Astrocyte of the hippocampus (primary cell): ENCODE results near the gene SYT15.
"Not testable (repeated sequence)": the region's sequence is repeated elsewhere in the genome, so short reads cannot be mapped to it uniquely, and the experiment has no call there.

Experiments
- DNase-seq: peaks from one replicate; pipeline ENCODE4 v3.0.0; 2011; ENCODE audit warnings: low read depth, low spot score

SYT15 gene

DNA sequence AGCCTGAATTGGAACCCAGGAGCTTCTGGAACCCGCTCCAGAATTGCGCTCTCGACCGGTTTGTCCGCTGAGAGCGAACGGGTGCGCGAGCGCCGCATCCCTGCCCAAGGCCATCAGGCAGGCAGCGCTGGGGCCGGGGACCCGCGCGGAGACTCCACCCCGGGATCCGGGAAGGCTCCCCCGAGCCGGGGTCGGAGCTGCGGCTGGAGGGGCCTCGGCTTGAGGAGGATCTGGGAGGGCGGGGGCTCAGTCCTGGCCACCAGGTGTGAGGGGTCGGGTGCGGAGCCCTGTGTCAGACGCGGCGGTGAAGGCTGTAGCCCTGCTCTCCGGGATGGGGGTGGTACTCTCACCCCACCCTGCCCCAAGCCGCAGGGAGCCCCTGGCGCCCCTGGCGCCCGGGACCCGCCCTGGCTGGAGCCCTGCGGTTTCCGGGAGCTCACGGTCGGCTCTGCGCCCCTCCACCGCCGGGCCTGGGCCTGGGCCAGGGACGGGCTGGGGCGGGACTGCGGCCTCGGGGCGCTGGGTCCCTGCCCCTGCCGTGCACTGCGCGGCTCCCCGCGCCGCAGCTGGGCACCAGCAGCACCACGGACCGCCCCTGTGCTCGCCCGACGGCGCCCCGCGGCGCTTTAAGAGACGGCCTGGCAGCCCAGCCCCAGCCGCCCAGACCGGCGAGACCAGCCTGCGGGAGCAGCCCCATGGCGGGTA, at the start of gene SYT15:
Gene SYT15, plus strand, starts transcription at position 655 of the 705 bp plus-strand sequence. Its CDS starts 41 bp downstream, at position 696.
- DNase-seq, result not testable (repeated sequence)

DNA sequence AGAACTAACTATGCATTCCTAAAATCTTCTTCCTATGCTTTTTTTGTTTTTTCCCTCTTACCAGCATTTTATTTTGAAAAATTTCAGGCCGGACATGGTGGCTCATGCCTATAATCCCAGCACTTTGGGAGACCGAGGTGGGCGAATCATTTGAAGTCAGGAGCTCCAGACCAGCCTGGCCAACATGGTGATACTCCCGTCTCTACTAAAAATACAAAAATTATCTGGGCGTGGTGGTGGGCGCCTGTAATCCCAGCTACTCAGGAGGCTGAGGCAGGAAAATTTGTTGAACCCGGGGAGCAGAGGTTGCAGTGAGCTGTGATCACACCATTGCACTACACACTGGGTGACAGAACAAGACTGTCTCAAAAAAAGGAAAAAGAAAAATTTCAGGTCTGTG, 49.2 kb upstream of the SYT15 start:
- DNase-seq, result not testable (repeated sequence)

DNA sequence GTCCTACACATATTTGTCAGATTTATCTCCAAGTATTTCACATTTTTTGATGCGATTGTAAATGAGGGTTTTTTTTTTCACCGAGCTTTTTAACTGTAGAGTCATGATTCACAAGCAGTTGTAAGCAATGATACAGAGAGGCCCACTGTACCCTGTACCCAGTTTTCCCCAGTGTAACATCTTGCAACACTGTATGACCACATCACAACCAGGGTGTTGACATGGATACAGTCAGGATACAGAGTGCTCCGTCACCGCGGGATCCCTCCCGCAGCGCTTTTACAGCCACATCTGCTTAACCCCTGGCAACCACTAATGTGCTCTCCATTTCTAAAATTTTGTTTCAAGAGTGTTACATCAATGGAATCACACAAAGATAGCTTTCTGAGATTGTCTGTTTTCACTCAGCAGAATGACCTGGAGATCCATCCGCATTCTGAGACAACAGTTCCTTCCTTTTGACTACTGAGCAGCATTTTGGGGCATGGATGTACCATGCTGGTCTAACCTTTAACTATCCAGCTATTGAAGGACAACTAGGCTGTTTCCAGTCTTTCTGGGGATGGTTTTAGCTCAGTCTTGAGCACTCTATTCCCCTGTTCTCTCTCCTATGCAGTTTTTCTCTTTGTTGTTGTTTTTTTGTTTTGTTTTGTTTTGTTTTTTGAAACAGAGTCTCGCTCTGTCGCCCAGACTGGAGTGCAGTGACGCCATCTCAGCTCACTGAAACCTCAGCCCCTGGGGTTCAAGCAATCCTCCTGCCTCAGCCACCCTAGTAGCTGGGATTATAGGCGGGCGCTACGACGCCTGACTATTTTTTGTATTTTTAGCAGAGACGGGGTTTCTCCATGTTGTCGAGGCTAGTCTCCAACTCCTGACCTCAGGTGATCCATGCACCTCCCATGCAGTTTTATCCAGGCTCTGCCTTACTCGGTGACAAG, 48.4 kb upstream of the SYT15 start:
- no peak for DNase-seq

DNA sequence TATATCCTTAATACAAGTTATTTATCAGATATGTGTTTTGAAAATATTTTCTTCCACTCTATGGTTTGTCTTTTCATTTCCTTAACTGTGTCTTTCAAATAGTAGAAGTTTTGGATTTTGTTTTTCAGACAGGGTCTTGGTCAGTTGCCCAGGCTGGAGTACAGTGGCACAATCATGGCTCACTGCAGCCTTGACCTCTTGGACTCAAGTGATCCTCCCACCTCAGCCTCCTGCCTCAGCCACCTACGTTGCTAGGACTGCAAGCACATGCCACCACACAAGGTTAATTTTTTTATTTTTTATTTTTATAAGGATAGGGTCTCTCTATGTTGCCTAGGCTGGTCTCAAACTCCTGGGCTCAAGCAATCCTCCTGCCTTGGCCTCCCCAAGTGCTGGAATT, 46.7 kb upstream of the SYT15 start:
- not testable (repeated sequence) for DNase-seq

DNA sequence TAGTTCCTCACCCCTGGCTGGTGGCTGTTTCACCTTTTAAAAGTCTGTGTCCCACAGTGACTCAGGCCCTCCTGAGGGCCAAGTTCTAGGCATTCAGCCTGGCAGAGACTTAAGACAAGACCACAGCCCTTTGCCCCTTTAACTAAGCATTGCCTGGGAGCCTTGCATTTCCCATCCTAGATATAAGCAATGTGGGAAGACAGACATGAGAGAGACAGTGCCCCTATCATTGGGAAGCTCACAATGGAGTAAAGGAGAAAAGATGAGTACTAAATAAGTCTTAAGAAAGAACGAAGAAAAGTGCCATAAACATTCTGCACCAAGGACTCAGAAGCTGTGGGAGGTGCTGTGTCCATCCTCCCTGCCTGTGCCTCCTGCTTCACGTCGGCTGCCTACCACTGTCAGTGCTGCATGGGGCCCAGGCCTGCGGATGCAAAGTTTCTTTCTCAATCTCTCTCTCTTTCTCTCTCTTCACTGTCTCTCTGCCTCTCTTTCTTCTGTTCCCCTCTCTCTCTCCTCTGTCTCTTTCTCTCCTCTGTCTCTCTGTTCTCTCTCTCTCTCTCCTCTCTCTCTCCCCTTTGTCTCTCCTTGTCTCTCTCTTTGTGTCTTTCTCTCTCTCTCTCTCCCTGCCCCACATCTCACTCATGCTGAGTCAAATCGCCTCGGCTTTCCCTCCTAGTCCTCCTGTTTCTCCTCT, 44.0 kb upstream of the SYT15 start:
- no peak for DNase-seq

DNA sequence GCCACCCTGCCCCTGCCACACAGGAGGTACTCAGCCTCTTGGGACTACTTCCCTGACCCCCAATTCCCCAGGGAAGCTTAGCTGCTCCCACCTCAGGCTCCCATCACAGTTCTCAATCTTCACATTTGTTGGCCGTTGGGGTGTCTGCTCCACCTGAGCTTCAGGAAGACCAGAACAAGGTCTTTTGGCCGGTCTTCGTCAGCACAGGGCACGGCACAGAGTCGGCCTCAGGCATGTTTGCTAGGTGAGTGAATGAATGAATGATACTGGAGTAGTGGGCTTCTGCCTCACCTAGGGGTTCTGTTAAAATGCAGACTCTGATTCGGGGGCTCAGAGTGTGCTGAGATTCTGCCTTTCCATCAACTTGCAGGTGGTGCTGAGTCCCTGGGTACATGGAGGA, 42.8 kb upstream of the SYT15 start:
- DNase-seq, result no peak

DNA sequence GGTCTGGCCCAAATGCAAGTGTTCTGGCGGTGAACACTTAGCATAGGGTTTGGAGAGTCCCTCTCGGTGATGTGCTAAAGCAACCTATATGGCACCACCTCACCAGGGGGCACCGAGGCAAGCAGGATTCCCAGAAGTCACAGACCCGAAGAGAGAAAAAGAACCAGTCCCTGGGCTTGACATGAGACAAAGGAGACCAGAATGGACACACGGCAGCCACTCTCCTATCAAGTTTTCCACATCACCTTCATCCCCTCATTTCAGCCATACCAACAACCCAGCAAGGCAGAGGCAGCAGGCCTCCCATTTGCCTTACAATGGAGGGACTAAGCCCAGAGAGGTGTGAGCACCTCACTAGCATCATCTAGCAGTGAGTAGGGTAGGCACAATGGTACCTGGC, 42.1 kb upstream of the SYT15 start:
- DNase-seq, result no peak

DNA sequence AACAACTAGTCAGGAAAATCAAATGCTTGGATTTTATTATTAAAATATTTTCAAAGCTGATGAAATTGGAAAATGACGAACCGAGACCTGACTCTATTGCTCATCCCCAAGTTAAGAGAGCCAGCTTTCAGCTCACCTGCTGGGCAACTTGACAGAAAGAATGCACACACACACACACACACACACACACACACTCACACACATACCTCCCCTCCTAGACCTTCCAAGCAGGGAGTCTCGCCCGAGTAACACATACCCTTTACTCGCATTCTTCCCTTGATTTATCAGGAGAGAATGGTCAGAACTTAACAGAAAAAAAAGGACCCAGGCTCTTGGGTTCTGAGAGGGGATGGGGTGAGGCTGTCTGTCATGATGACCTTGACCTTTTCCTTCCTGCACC, 41.6 kb upstream of the SYT15 start:
- no peak for DNase-seq

DNA sequence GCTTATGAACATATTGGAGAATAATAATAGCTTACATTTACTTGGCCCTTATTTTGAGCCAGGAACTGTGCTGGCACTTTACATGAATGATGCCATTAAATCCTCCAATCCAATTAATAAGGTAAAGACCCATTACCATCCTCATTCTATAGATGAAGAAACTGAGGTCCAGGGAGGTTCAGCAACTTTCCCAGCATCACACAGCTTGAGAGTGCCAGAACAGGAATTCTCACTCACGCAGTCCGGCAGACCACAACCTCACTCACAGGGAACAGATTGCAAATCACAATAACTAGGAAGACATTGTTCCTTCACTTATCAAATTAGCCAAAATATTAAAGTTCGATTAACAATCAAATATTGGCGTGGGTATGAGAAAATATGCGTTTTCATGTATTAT, 40.8 kb upstream of the SYT15 start:
- no peak for DNase-seq

DNA sequence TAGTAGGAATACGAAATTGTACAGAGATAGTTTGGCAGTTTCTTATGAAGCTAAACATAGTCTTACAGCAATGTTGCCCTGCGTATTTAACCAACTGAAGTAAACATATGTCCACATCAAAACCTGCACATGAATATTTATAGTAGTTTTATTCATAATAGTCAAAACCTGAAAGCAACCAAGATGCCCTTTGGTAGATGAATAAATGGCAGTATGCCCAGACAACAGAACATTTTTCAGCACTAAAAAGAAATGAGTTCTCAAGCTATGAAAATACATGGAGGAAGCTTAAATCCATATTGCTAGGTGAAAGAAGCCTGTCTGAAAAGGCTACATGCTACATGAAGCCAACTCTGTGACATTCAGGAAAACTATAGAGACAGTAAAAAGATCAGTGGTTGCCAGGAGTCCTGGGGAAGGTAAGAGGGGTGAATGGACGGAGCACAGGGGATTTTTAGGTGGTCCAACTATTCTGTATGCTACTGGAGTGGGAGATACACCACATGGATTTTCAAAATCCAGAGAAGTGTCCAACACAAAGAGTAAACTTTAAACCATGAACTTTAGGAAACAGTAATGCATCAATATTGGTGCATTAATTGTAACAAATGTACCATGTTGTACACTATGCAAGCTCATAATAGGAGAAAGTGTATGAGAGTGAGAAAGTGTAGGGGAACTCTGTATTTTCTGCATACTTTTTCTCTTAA, 40.1 kb upstream of the SYT15 start:
- no peak for DNase-seq

DNA sequence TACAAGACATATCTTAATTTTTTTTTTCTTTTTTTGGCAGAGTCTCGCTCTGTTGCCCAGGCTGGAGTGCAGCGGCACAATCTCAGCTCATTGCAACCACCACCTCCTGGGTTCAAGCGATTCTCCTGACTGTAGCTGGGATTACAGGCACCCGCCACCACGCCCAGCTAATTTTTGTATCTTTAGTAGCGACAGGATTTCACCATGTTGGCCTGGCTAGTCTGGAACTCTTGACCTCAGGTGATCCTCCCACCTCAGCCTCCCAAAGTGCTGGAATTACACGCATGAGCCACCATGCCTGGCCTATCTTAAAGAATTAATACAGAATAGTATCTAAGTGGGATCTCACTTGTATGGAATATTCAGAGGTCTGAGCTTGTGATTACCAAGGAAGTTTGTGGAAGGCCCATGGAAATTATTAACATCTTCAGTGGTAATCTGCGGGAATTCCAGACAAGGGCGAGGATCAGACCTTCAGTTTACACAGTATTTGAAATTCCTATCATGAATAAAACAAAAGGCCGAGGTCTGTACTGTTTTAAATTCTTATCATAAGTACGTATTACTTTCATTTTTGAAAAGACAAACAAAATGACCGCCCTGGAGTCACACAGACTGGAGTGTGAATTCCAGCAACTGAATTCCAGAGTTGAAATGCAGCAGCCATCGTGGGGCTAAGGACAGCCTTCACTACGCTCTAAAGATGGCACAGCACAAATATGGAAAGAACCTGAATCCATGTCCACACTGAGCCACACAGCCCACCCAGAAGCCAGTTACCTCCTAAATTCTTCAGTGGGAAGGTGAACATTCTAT, 39.1 kb upstream of the SYT15 start:
- peak; percentile 79 for DNase-seq

DNA sequence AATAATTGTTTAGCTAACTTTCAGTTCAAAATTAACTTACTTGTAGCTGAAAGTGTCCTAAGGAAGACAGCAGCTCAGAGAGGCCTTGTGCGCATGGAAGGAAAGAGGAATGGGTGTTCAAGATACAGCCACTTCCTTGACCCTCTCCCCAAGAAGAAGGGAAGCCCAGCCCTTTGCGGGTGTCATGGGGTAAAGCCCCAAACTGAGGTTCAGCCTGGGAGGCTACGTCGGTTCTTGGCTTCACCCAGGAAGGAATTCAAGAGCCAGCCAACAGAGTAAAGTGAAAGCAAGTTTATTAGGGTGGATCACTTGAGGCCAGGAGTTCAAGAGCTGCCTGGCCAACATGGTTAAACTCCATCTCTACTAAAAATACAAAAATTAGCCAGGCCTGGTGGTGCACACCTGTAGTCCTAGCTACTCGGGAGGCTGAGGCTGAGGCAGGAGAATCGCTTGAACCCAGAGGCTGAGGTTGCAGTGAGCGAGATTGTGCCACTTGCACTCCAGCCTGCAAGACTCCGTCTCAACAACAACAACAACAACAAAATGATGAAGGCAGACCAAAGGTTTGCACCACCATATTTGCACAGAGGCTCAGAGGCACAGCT, 38.4 kb upstream of the SYT15 start:
- no peak for DNase-seq

DNA sequence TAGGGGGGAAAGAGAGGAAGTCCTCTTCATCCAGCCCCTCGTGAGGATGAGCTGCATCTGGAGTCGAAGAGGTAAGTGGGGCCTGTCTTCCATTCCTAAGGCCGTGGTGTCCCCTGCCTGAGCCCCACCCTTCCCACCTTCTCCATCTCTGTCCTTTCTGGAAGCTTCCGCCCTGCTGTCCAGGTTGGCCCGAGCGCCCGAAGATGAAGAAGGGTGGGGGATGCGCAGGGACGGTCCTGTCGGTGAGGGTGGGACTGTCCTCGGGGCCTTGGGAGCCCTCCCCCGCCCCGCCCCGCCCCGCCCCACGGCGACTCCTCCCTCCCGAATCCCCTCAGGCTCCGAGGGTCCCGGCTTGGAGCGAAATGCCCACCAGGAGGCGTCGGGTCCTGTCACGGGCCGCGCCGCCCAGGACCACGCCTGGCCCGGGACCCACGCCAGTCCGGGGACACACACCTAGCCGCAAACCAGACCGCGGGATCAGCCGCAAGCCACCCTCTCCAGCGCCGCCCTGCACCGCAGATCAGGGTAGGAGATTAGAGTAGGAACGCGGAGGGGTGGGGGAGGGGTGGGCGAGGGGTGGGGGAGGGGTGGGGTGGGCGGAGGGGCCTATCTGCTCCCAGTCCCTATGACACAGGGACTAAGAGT, 37.8 kb upstream of the SYT15 start:
- DNase-seq, result peak; percentile 55

DNA sequence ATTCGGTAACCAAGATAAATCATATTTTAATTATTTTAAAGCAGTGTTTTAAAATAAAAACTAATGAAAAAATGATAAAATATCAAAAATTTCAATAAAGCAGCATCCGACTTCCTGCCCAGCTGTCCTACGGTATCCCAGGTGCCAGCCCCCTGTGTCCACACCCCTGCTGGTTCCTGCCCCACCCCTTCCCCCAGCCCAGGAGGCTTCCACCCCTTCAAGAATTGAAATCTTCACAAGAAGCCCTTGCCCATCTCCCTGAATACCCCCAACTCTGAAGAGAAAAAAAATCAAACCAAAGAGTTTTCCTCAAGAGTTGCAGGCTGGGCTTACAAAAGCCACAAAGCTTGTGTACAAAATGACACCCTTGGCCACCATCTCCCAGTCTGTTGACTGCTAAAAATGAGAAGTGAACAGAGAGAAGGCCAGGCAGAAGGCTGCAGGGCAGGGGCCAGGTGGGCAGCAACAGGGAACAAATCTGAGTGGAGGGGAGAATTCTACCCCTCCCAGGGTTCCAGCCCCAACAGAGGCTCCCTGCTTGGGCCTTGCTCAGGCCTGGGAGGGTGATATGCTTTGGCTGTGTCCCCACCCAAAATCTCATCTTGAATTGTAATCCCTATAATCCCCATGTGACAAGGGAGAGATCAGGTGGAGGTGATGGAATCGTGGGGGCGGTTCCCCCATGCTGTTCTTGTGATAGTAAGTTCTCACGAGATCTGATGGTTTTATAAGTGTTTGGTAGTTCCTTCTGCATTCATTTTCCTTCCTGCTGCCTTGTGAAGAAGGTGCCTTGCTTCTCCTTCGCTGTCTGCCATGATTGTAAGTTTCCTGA, 37.0 kb upstream of the SYT15 start:
- DNase-seq, result no peak

DNA sequence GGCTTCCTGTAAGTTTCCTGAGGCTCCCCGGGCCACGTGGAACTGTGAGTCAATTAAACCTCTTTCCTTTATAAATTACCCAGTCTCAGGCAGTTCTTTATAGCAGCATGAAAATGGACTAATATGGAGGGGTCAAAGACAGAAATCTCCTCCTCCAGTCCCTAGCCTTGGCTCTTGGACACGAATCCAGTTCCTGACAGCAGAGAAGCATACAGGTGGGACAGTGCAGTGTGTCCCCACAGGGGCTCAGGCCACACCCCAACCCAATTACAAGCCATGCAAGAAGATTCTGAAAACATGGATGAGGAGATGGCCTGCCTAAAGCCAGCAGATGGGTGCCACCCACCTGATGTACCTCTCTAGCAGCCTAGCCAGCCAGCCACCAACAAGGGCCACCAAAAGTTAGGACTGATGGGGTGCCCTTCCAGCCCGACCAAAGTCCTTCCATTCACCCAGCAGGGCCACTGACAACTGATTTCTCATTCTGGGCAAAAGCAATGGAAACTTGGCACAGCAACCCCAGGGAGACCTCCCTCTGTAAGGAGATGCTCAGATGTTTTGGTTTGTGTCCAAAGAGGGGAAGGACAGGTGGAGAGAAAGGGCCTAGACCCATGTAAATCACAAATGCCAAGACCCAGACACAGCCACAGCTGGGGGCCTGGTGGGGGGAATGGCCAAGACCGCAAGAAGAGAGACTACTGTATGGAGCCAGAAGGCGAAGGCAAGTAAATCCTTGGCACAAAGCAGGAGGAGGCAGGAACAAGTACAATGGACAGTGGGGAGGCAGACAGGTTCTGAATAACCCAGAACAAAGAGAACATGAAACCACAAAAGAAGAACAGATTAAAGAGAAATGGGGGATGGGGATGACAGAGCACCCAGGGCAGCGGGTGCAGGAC, 36.1 kb upstream of the SYT15 start:
- no peak for DNase-seq

DNA sequence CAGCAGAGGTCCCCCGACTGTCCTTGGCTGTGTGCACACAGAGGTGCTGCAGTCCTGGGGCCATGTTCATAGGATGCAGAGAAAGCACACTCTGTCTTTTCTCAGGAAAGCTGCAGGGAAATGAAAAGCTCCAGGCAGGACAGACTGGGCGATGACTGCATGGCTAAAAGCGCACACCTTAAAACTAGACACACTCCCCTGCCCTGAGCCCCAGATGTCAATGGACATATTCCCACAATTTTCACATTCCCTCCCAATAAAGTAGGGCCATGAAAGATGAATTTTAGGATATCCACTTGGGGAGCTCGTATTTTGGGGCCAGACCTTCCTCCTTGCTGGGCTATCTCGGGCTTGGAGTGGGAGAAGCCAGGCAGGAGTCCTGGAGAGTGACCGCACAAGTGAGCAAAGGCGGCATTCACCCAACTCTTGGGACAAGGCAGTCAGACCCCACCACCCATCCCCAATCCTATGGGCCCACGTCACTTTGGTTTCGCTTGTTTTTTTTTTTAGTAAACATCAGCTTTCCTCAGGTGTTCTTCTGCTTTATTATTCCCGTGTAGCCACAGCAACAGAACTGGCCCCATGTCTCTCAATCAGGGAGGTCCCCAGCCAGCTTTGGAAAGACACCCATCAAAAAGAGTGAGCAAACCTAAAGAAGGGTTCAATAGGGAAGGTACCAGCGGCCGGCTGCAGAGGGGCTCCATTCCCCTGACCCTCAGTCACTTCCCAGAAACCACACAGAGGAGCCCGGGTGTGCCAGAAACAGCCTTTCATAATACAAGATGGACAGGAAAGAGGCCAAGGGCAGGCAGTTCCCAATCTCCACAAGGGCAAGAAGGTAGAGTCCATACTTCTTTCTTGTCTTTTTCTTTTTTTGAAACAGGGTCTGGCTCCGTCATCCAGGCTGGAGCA, 35.2 kb upstream of the SYT15 start:
- no peak for DNase-seq
